K562 (cell line): ENCODE data around the gene NINJ1. TPM values are rescaled to one million over a fixed set of nuclear protein-coding genes. Genes with fewer than 3 reads are reported as not detected.

Experiments
- BMI1 ChIP-seq: fragments of 150-350 bp; IDR thresholded peaks from 2 replicates; pipeline ENCODE4 v1.6.1; 2014; ENCODE audit warnings: low read length
- CBFA2T3 ChIP-seq: fragments of 450-650 bp; IDR thresholded peaks from 2 replicates; pipeline ENCODE4 v1.6.1; 2017
- EP400 ChIP-seq: fragments of 450-650 bp; IDR thresholded peaks from 2 replicates; pipeline ENCODE4 v1.6.1; 2017; ENCODE audit warnings: antibody characterized with exemption, mild to moderate bottlenecking, moderate library complexity
- RREB1 ChIP-seq: fragments of 250-450 bp; sonication (Bioruptor Pico); IDR thresholded peaks from 2 replicates; pipeline ENCODE4 v1.4.0; 2020
- TCF15 ChIP-seq: fragments of 250-450 bp; sonication (Bioruptor Pico); IDR thresholded peaks from 2 replicates; pipeline ENCODE4 v1.8.0; 2022; ENCODE audit warnings: moderate library complexity, mild to moderate bottlenecking, inconsistent platforms
- ZNF311 ChIP-seq: fragments of 250-450 bp; sonication (Bioruptor Pico); IDR thresholded peaks from 2 replicates; pipeline ENCODE4 v1.4.0; 2020; ENCODE audit warnings: mild to moderate bottlenecking, moderate library complexity
- polyA plus RNA-seq, 8 experiments: library from polyadenylated mRNA; depleted of rRNA in 4 of 8; stranded (reverse) in 5 of 8; unstranded in 3 of 8; fragments of >200 nt; fragmentation: Nextera tagmentation in 2 of 8; fragmentation: Illumina TruSeq in 1 of 8; extraction: Ambion mirVana in 2 of 8; extraction: Trizol in 1 of 8; gene quantifications; 2 replicates each; pipeline versions ENCODE4 v1.2.1 to v1.2.3, GENCODE V29; 2011 to 2014; ENCODE audit warnings: inconsistent platforms in 1 of 8, missing spikeins in 1 of 8
- total RNA-seq, 7 experiments: library from RNA; depleted of rRNA in 6 of 7; stranded (reverse); fragments of >200 nt in 6 of 7; fragmentation: Illumina TruSeq in 2 of 7; extraction: Trizol in 2 of 7; gene quantifications; 2 replicates each; pipeline versions ENCODE4 v1.2.1 to v1.2.3, GENCODE V29; 2011 to 2021; ENCODE audit warnings: low replicate concordance in 1 of 7

The NINJ1 gene
- total and polyA plus RNA-seq, 9 of the 15 experiments (the other 6 are each of a cell fraction or from before 2014, with no cell fraction given): 0.13 to 8.4 (median 4.9) TPM

DNA sequence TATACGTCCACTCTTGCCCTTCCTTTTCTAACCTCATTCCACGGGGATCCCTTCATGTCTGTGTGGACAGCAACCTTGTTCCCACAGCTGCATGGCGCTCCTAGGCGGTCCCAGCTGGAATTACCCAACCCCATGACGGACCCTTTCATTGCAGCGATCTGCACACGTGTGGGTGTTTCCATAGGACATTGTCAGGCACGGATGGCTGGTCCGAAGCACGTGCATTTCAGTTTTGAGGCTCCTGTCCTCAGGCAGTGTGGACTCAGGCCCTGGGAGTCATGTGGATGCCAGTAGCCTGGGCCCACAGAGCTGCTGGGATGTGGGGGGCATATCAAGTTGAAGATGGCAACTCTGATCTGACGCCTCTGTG is 23.1 kb downstream of the NINJ1 start (continued):
- TF ChIP-seq RREB1 (CRISPR knock-in tag): no peak
- TF ChIP-seq TCF15: no peak
- TF ChIP-seq CBFA2T3: no peak
- TF ChIP-seq EP400: no peak
- no peak for TF ChIP-seq ZNF311
- TF ChIP-seq BMI1: no peak
- TF ChIP-seq, all 486 proteins: peak for 0
